Activated CD4-positive, CD25-positive, alpha-beta regulatory T cell treated with anti-CD3 and anti-CD28 coated beads, Interleukin-2, amount 50 U/mL, for 16 hours (primary cell): ENCODE measurements around the gene PTPRT.

Experiments
- DNase-seq: peaks from one replicate; pipeline ENCODE4 v3.0.0-alpha.2; 2020; ENCODE audit warnings: low read depth, low spot score

PTPRT gene

DNA sequence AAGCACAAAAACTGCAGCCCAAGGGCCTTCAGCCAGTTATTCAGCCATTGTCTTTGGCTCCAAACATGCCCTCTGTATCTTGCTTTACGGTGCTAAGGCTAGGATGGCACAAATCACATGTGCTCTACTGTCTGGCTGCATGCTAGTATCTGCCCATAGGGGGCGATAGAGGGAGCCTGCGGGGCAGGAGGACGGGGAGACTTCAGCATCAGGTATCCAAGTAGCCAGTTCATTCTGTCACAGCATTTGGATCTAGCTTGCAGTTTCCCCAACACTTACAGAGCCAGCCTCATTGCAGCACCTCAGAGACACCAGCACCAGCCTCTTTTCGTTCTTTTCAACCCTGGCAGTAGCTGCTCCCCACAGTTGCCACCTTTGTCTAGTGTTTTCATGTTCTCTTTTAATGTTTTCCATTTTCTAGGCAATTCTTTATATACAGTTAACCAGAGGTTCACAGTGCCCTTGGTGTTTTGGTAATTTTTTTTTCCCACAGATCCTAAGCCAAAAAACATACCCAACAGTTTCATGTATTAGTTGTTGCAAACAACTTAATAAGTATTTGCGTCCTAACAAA lies 705.9 kb downstream of the PTPRT start:
- DNase-seq: no peak

DNA sequence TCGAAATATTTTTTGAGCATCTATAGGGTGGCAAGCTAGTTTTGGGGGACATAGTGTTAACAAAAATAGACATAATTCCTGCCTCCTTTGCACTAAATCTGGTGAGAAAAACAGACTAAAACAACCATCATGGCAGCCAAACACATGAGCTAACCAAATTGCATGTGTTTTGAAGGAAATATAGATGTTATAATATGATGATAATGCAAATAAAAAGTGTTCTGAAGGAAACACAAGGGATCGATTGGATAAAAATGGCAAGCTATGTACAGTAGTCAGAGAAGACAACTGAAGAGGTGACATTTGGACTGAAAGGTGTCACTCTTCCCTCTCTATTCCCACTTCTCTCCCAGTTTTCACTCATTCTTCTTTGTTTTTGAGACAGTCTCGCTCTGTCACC lies 706.9 kb downstream of the PTPRT start:
- no peak for DNase-seq

DNA sequence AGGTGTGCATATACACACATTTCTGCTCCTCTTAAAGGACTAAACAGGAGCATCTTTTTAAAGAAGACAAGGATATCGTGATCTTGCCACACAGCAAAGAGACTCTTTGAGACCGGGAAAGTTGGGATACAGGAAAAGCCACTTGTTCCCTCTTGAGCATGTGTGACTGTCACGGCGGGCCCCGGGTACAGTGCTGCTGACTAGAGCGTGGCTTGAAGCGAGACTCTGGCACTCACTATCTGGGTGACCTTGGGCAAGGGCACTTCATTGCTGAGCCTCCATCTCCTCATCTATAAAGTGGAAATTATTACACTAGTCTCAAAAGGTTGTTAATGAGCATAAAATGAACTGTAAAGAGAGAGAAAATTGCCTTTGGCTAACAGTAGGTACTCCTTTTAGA lies 713.9 kb downstream of the PTPRT start:
- DNase-seq: no peak

- no peak for DNase-seq
Measured at GRCh38 chr20:42474646-42475045, 715.1 kb downstream of the PTPRT start.

GRCh38 chr20:42472198-42472597 lies 717.5 kb downstream of the PTPRT start:
- DNase-seq: no peak

DNA sequence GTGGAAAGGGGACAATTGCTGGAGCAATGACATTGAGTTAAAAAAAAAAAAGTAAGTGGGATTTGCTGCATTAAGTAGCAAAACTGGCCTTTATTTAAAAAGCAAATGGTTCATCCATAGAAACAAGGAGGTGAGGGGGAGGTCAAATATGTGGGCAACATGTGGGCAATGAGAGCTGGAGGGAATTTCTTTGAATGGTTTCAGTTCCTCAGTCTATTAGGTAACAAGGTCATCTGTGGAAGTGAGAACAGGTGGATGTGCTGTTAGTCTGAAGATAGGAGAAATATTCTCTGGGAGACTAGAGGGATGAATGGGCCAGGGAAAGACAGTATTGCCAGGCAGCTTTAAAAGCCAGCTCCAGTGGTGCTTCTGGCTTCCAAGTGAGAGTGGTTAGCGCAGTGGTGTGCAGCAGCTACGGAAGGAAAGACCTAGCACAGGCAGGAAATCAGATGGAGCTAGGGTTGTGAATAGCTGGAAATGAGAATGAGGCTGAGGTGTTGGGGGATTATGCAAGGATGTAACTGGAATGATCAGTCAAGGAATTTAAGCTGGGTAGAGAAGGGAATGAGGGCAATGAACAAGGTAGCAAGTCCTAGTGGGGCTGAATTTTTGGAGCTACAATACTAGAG lies 727.6 kb downstream of the PTPRT start:
- DNase-seq: no peak

DNA sequence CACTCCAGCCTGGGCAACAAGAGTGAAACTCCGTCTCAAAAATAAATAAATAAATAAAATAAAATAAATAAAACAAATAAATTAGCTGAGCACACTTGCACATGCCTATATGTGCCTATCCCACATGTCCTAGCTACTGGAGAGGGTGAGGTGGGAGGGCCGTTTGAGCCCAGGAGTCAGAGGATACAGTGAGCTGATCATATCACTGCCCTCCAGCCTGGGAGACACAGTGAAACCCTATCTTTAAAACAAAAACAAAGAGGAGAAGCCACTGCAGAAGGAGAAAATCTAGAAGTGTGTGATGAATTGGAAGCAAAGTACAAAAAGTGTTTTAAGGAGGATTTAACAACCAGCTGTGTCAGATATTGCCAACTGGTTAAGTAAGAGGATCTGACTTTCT lies 728.4 kb downstream of the PTPRT start:
- no peak for DNase-seq

DNA sequence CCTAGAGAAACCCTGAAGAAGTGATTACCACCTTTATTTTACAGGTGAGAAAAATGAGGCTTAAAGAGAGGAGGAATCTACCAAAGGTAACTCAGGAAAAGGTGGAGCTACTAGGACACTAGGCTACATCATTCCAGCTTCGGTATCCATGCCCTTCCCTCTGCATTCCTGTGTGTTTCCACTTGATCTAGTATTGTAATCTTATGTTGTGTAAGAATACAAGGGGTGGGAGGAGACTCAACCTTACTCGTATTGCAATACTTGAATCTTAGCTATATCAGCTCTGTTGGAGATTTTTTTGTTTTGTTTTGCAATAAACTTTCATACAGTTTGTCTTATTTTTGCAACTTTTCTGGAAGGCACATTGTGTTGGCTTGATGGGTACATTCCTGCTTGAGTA lies 742.4 kb downstream of the PTPRT start:
- DNase-seq: no peak

DNA sequence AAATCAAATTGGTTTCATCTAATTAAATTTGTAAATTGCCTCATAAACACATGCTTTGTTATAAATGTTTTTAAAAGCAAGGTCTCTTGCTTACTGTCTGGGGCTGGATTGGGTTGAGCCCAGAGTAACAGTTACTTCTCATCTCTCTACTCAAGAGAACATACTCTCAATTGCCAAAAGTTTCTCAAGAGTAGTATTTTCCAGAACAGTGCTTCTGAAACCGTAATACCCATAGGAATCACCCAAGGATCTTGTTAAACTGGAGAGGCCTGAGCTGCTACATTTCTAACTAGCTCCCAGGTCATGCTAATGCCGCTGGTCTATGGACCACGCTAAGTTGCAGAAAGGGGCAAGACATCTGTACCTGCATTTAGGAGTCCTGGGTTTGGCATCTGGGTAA lies 744.9 kb downstream of the PTPRT start:
- DNase-seq: no peak

- DNase-seq: no peak
Measured at GRCh38 chr20:42443200-42443599, 746.5 kb downstream of the PTPRT start.

GRCh38 chr20:42442716-42443115 lies 747.0 kb downstream of the PTPRT start:
- DNase-seq: no peak

- DNase-seq: no peak
Measured at GRCh38 chr20:42441864-42442331, 747.8 kb downstream of the PTPRT start.

- no peak for DNase-seq
Measured at GRCh38 chr20:42441196-42441863, 748.4 kb downstream of the PTPRT start.

GRCh38 chr20:42435230-42435629 lies 754.5 kb downstream of the PTPRT start:
- DNase-seq: no peak

- DNase-seq: no peak
Measured at GRCh38 chr20:42432496-42433334, 757.0 kb downstream of the PTPRT start.

GRCh38 chr20:42430598-42430997 lies 759.1 kb downstream of the PTPRT start:
- DNase-seq: no peak

GRCh38 chr20:42429761-42430458 lies 759.8 kb downstream of the PTPRT start:
- no peak for DNase-seq

- DNase-seq: no peak
Measured at GRCh38 chr20:42419814-42420532, 769.7 kb downstream of the PTPRT start.

- no peak for DNase-seq
Measured at GRCh38 chr20:42406826-42407225, 782.9 kb downstream of the PTPRT start.

GRCh38 chr20:42402455-42402854 lies 787.3 kb downstream of the PTPRT start:
- no peak for DNase-seq

DNA sequence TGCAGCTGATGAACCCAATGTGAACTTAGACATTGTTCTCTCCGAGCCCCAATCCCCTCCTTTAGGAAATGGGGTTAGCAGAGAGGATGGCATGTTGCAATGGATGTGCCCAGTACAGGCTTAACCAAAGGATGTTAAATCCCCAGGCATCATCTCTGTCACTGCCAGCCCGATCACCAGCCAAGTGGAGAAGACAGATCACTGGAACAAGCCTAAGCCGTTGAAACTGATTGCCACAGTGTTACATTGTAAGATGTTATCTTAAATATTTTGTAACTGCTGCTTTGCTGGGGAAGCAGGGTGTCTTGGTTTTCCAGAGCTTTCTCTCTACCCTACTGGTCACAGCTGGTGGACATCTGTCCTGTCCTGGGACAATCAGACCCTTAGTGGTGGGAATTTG lies 788.1 kb downstream of the PTPRT start:
- no peak for DNase-seq
